H1 (cell line): ENCODE measurements around the gene RAB38. TPM values are rescaled to one million over a fixed set of nuclear protein-coding genes. Genes with fewer than 3 reads are reported as not detected.

Experiments used
- microRNA-seq, 2 experiments: library from miRNA; unstranded; fragments of <30 nt; microRNA quantifications; one replicate each; pipeline versions ENCODE4 to v1.2.0, GENCODE V29; 2016 to 2020; ENCODE audit warnings: borderline microRNAs expressed in 2 of 2, borderline number of aligned reads in 2 of 2, borderline replicate concordance in 1 of 2
- polyA plus RNA-seq, 7 experiments: library from polyadenylated mRNA; depleted of rRNA in 3 of 7; stranded (reverse) in 5 of 7; unstranded in 2 of 7; fragments of >200 nt in 5 of 7; fragments of 200-250 nt in 2 of 7; gene quantifications; 1 replicate in 5 of 7; 2 replicates in 1 of 7; 4 replicates in 1 of 7; pipeline versions ENCODE4 v1.2.1 to v1.2.3, GENCODE V29; 2011 to 2013; ENCODE audit warnings: missing spikeins in 2 of 7, mixed read lengths in 2 of 7
- small RNA-seq: library from polyadenylated mRNA; stranded (forward); fragments of <200 nt; extraction: miRNeasy Mini kit (QIAGEN cat#:217004); gene quantifications from one replicate; pipeline ENCODE3, GENCODE V24; 2013; ENCODE audit not compliant: insufficient read depth
- total RNA-seq: library from RNA; stranded (reverse); fragmentation: NEBNext Ultra II Directional; extraction: Animal tissue kit (Norgen Biotek cat#: 25700); gene quantifications from 2 replicates; pipeline ENCODE4 v1.2.1, GENCODE V29; 2021

Gene RAB38
- total and polyA plus RNA-seq, 2 of the 8 experiments (the other 6 are each of a cell fraction or from before 2014, with no cell fraction given), result 15.4 to 16.5 TPM

Small RNAs within 50 kb of the gene (microRNA-seq; reads per million reads assigned to microRNA genes)
- 0 to 0.46 reads per million in 2 experiments for gene MIR3166

Small RNAs within 50 kb of the gene (small RNA-seq; reads per million reads assigned to genes)
- not detected for gene MIR3166
- not detected for gene RF00019

Other genes starting within 250 kb of the RAB38 start
- gene CTSC, start 162.3 kb upstream of the RAB38 start, total RNA-seq, result 362 and 369 TPM in 2 replicates
- gene CTSC, start 162.3 kb upstream of the RAB38 start, polyA plus RNA-seq (2011; rRNA removed), result 225 and 347 TPM in 2 replicates